Epithelial cell of proximal tubule (primary cell): ENCODE results near the gene TIAM2. TPM values are rescaled to one million over a fixed set of nuclear protein-coding genes. Genes with fewer than 3 reads are reported as not detected.

Source experiments
- DNase-seq: peaks from one replicate; pipeline ENCODE4 v3.0.0-alpha.2; 2011; ENCODE audit warnings: low read depth
- H3K4me3 ChIP-seq: 2 replicates; pipeline ENCODE4 v1.5.1; 2011; ENCODE audit warnings: low read depth, mild to moderate bottlenecking, low read length
- CTCF ChIP-seq: conservative IDR thresholded peaks from 2 replicates; pipeline ENCODE4 v1.5.1; 2012; ENCODE audit warnings: low read depth, mild to moderate bottlenecking, low read length
- total RNA-seq: library from RNA; depleted of rRNA; stranded (reverse); fragments of >200 nt; gene quantifications from 2 replicates; pipeline ENCODE4 v1.2.3, GENCODE V29; 2015

The TIAM2 gene
- total RNA-seq, 1 donor from 2014 or later = 9.9 TPM

DNA sequence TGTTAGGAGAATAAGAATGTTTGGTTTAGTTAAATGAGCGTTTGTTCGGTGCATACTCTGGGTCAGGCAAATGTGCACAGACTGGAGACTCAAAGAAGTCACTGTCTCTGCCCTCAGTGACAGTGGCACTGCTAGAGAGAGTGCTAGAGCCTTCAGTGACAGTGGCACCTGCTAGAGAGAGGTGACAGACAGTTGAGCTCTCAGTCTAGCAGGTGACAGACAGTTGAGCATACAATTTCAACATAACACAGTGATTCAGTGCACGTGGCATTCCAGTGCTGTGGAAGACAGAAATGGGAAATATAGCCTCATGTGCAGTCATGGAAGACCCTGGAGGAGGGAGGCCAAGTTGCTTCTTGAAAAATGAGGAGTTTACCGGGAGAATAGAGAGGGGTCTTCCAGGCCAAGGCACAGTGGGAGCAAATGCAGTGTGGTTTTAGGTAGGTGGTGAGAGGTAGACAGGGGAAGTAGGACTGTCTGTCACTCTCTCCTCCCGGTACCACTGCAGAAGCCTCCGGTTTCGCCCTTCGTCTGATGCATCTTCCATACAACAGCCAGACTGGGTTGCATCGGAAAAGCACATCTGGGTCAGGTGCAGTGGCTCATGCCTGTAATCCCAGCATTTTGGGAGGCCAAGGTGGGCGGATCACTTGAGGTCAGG, 160.8 kb downstream of the TIAM2 start:
- no peak for DNase-seq
- TF ChIP-seq CTCF = no peak
- H3K4me3 ChIP-seq = no peak overlapping the region

- no peak for TF ChIP-seq CTCF
- no peak overlapping the region for H3K4me3 ChIP-seq
- no peak for DNase-seq
These were observed 162.0 kb downstream of the TIAM2 start for GRCh38 chr6:155157101-155157500.

DNA sequence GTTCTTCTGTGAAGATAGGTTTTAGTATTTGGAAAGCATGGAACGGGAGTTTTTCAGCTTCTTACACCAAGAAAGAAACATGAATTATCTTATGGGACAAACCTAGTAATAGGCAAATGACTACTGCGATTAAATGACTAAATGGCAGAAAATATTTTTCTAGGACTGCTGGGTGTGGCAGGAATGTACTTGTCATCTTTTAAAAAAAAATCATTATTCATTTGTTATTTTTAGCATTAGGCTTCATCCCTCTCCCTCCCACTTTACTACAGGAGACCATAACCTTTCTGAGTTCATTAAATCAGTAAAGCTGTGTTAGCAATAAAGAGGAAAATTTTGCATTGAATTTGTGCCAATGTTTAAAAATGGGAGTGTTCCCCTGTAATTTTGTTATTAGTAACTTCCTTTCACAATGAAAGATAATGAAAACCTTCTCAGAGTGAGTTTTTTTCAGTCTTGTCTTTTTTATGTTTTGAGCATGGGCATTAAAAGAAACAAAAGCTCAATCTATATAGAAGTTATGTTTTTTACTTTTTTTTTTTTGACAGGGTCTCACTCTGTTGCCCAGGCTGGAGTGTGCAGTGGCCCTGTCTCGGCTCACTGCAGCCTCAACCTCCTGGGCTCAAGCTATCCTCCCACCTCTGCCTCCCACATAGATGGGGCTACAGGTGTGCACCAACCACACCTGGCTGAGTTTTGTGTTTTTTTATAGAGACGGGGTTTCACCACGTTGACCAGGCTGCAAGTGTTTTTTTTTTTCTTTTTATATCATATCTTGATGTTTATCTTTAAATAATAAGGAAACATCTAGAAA, 163.1 kb downstream of the TIAM2 start:
- no peak for DNase-seq
- no peak for TF ChIP-seq CTCF

DNA sequence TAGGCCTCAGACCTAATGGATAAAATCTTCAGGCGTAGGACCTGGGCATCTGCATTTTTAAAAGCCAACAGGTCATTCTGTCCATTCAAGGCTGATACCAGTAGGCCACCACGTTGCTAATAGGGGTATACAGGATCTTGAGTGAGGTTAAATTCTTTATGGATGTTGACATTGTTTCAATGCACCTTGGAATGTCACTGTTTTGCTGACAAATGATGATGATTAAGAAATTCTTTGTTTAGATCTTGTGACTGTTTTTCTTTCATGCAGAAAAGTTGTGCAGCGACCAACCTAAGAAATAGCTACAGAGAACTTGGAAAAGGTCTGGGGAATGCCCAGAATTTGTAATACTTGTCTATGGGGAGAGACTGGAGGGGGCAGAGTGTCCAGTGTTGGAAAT, 167.6 kb downstream of the TIAM2 start:
- no peak overlapping the region for H3K4me3 ChIP-seq
- TF ChIP-seq CTCF = no peak
- DNase-seq = no peak

More for the DNA sequence above, 163.1 kb downstream of the TIAM2 start:
- no peak overlapping the region for H3K4me3 ChIP-seq

GRCh38 chr6:155163601-155164000, 168.5 kb downstream of the TIAM2 start:
- H3K4me3 ChIP-seq = no peak overlapping the region
- no peak for TF ChIP-seq CTCF
- no peak for DNase-seq

DNA sequence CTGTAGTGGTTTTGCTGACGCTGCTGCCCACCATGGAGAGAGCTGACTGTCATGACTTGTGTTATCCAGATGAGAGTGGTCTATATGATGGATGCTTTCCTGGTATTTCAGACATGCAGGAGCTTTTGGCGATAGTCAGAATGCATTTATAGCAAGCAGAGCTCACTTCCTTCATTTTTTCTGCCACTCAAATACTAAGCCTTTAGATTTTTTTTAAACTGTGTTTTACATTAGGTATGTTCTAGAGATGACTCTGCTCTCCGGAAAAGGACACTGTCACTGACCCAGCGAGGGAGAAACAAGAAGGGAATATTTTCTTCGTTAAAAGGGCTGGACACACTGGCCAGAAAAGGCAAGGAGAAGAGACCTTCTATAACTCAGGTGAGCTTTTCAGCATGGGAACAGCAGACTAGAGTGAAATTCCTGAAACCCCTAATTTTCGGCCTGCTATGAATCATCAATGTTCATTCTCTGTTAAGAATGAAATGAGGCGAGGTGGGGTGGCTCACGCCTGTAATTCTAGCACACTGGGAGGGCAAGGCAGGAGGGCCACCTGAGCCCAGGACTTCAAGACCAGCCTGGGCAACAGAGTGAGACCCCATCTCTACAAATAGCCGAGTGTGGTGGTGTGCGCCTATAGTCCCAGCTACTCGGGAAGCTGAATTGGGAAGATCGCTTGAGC, 170.1 kb downstream of the TIAM2 start:
- no peak overlapping the region for H3K4me3 ChIP-seq
- no peak for TF ChIP-seq CTCF
- DNase-seq = no peak
